Karpas-422 (cell line): ENCODE measurements around the gene TSPAN11. TPM values are rescaled to one million over a fixed set of nuclear protein-coding genes. Genes with fewer than 3 reads are reported as not detected.
"Not testable (repeated sequence)": the region's sequence is repeated elsewhere in the genome, so short reads cannot be mapped to it uniquely, and the experiment has no call there.

Experiments used
- DNase-seq: peaks from one replicate; pipeline ENCODE4 v3.0.0-alpha.2; 2015
- H2AFZ ChIP-seq: fragments of 200-600 bp; sonication (generic); 2 replicates; pipeline ENCODE4 v1.6.1; 2014; ENCODE audit warnings: antibody characterized with exemption, low read length, mixed read lengths
- H3K27ac ChIP-seq: fragments of 200-600 bp; sonication (generic); 2 replicates; pipeline ENCODE4 v1.5.1; 2014; ENCODE audit warnings: mild to moderate bottlenecking, low read length, moderate library complexity
- H3K27me3 ChIP-seq: fragments of 200-600 bp; sonication (generic); 2 replicates; pipeline ENCODE4 v1.6.1; 2014; ENCODE audit warnings: low read length, mixed read lengths
- H3K36me3 ChIP-seq: fragments of 200-600 bp; sonication (generic); 2 replicates; pipeline ENCODE4 v1.6.1; 2014; ENCODE audit warnings: low read length, mixed read lengths; ENCODE audit not compliant: insufficient read depth
- H3K4me1 ChIP-seq: fragments of 200-600 bp; sonication (generic); 2 replicates; pipeline ENCODE4 v1.6.1; 2014; ENCODE audit warnings: mild to moderate bottlenecking, low read length, mixed read lengths
- H3K4me2 ChIP-seq: fragments of 200-600 bp; sonication (generic); 2 replicates; pipeline ENCODE4 v1.6.1; 2014; ENCODE audit warnings: low read length, low read depth, mild to moderate bottlenecking; ENCODE audit not compliant: poor library complexity, severe bottlenecking
- H3K4me3 ChIP-seq: fragments of 200-600 bp; sonication (generic); 2 replicates; pipeline ENCODE4 v1.5.1; 2014; ENCODE audit warnings: mild to moderate bottlenecking, antibody characterized with exemption, low read length, mixed read lengths
- H3K79me2 ChIP-seq: fragments of 200-600 bp; sonication (generic); 2 replicates; pipeline ENCODE4 v1.6.1; 2014; ENCODE audit warnings: mild to moderate bottlenecking, low read length, mixed read lengths
- H3K9ac ChIP-seq: fragments of 200-600 bp; sonication (generic); 2 replicates; pipeline ENCODE4 v1.6.0; 2014; ENCODE audit warnings: low read length
- H3K9me2 ChIP-seq: fragments of 200-600 bp; sonication (generic), shearing (Covaris generic); replicated peaks from 2 replicates; pipeline ENCODE4 v1.6.0; 2014; ENCODE audit warnings: mild to moderate bottlenecking, low read length, moderate library complexity; ENCODE audit not compliant: insufficient read depth
- H3K9me3 ChIP-seq: fragments of 300-700, 200-600 bp; sonication (generic); 2 replicates; pipeline ENCODE4 v1.6.1; 2014; ENCODE audit warnings: low read length, mixed read lengths
- H4K20me1 ChIP-seq: fragments of 200-600 bp; sonication (generic); 2 replicates; pipeline ENCODE4 v1.6.1; 2014; ENCODE audit warnings: mild to moderate bottlenecking, antibody characterized with exemption, low read length, low read depth; ENCODE audit not compliant: insufficient read depth
- total RNA-seq: library from RNA; depleted of rRNA; stranded (reverse); fragments of >200 nt; shearing (Covaris generic); gene quantifications from 2 replicates; pipeline ENCODE4 v1.2.3, GENCODE V29; 2014; ENCODE audit warnings: low replicate concordance

TSPAN11 gene
- total RNA-seq, 1 experiment from 2014 or later, result not detected

- Histone ChIP-seq H3K27me3 (no peaks in the 10 kb centered on the region), H3K9me3 (peaks cover 8% of the 10 kb centered on the region; the same call in 1 of the 2 replicates), H3K4me2 (no peak overlapping the region), H3K9ac (no peak overlapping the region), H3K36me3 (no peaks in the 10 kb centered on the region), H3K4me1 (no peaks in the 10 kb centered on the region), H3K9me2 (no peaks in the 10 kb centered on the region), H3K79me2 (no peaks in the 10 kb centered on the region), H4K20me1 (no peaks in the 10 kb centered on the region), H3K27ac (no peak overlapping the region), H3K4me3 (no peak overlapping the region), H2AFZ (no peak overlapping the region)
- DNase-seq, result no peak
Measured at GRCh38 chr12:30887226-30887625, 39.3 kb upstream of the TSPAN11 start.

GRCh38 chr12:30888241-30888640, 38.3 kb upstream of the TSPAN11 start:
- Histone ChIP-seq H3K4me1 (no peaks in the 10 kb centered on the region), H3K27me3 (no peaks in the 10 kb centered on the region), H3K9me2 (no peaks in the 10 kb centered on the region), H3K9ac (no peak overlapping the region), H3K36me3 (no peaks in the 10 kb centered on the region), H3K79me2 (no peaks in the 10 kb centered on the region), H2AFZ (no peak overlapping the region), H3K27ac (no peak overlapping the region), H3K4me2 (no peak overlapping the region), H3K4me3 (no peak overlapping the region), H3K9me3 (peaks cover 8% of the 10 kb centered on the region; the same call in 1 of the 2 replicates), H4K20me1 (no peaks in the 10 kb centered on the region)
- DNase-seq, result no peak

GRCh38 chr12:30894531-30894930, 32.0 kb upstream of the TSPAN11 start:
- not testable (repeated sequence) for DNase-seq, H3K36me3 ChIP-seq, H4K20me1 ChIP-seq, H3K4me2 ChIP-seq, H3K27me3 ChIP-seq, H3K9ac ChIP-seq, H2AFZ ChIP-seq, H3K9me2 ChIP-seq, H3K79me2 ChIP-seq, H3K9me3 ChIP-seq, H3K4me3 ChIP-seq, H3K27ac ChIP-seq, H3K4me1 ChIP-seq

- H3K4me3 ChIP-seq, result no peak overlapping the region
- no peaks in the 10 kb centered on the region for H3K27me3 ChIP-seq
- no peak overlapping the region for H3K9ac ChIP-seq
- H4K20me1 ChIP-seq, result no peaks in the 10 kb centered on the region
- no peak for DNase-seq
- H3K9me2 ChIP-seq, result no peaks in the 10 kb centered on the region
- no peaks in the 10 kb centered on the region for H3K9me3 ChIP-seq
- no peak overlapping the region for H3K4me2 ChIP-seq
- H2AFZ ChIP-seq, result no peak overlapping the region
- no peaks in the 10 kb centered on the region for H3K79me2 ChIP-seq
- no peak overlapping the region for H3K27ac ChIP-seq
- H3K4me1 ChIP-seq, result no peaks in the 10 kb centered on the region
- no peaks in the 10 kb centered on the region for H3K36me3 ChIP-seq
Measured at GRCh38 chr12:30896461-30896860, 30.1 kb upstream of the TSPAN11 start.

GRCh38 chr12:30898846-30899245, 27.7 kb upstream of the TSPAN11 start:
- Histone ChIP-seq H3K4me3 (no peak overlapping the region), H3K27ac (no peak overlapping the region), H3K27me3 (0 out of 2 replicates have a peak, but pooled peaks cover 2% of the 10 kb centered on the region), H3K4me1 (no peaks in the 10 kb centered on the region), H3K9ac (no peak overlapping the region), H3K9me2 (no peaks in the 10 kb centered on the region), H3K36me3 (no peaks in the 10 kb centered on the region), H3K9me3 (no peaks in the 10 kb centered on the region), H3K4me2 (no peak overlapping the region), H2AFZ (no peak overlapping the region), H4K20me1 (no peaks in the 10 kb centered on the region), H3K79me2 (no peaks in the 10 kb centered on the region)
- DNase-seq, result no peak

GRCh38 chr12:30900351-30900750, 26.2 kb upstream of the TSPAN11 start:
- Histone ChIP-seq H3K9ac (no peak overlapping the region), H4K20me1 (no peaks in the 10 kb centered on the region), H3K4me3 (no peak overlapping the region), H2AFZ (no peak overlapping the region), H3K4me1 (no peaks in the 10 kb centered on the region), H3K9me3 (no peaks in the 10 kb centered on the region), H3K27me3 (0 out of 2 replicates have a peak, but pooled peaks cover 2% of the 10 kb centered on the region), H3K4me2 (no peak overlapping the region), H3K36me3 (no peaks in the 10 kb centered on the region), H3K79me2 (no peaks in the 10 kb centered on the region), H3K9me2 (no peaks in the 10 kb centered on the region), H3K27ac (no peak overlapping the region)
- no peak for DNase-seq

GRCh38 chr12:30902001-30902400, 24.5 kb upstream of the TSPAN11 start:
- Histone ChIP-seq H3K4me3 (no peak overlapping the region), H3K9ac (no peak overlapping the region), H3K4me1 (no peaks in the 10 kb centered on the region), H3K4me2 (no peak overlapping the region), H3K79me2 (no peaks in the 10 kb centered on the region), H3K27ac (no peak overlapping the region), H4K20me1 (no peaks in the 10 kb centered on the region), H3K27me3 (0 out of 2 replicates have a peak, but pooled peaks cover 2% of the 10 kb centered on the region), H3K36me3 (no peaks in the 10 kb centered on the region), H3K9me3 (no peaks in the 10 kb centered on the region), H3K9me2 (no peaks in the 10 kb centered on the region), H2AFZ (no peak overlapping the region)
- DNase-seq, result no peak

GRCh38 chr12:30902596-30902995, 24.0 kb upstream of the TSPAN11 start:
- Histone ChIP-seq H4K20me1 (no peaks in the 10 kb centered on the region), H3K4me1 (no peaks in the 10 kb centered on the region), H3K36me3 (no peaks in the 10 kb centered on the region), H3K27me3 (0 out of 2 replicates have a peak, but pooled peaks cover 2% of the 10 kb centered on the region), H3K9me3 (no peaks in the 10 kb centered on the region), H2AFZ (no peak overlapping the region), H3K9me2 (no peaks in the 10 kb centered on the region), H3K9ac (no peak overlapping the region), H3K79me2 (no peaks in the 10 kb centered on the region), H3K4me2 (no peak overlapping the region), H3K4me3 (no peak overlapping the region), H3K27ac (no peak overlapping the region)
- DNase-seq, result no peak
